Activated CD4-positive, alpha-beta T cell treated with anti-CD3 and anti-CD28 coated beads for 48 hours (primary cell): ENCODE data around the gene PALD1.

Experiments
- DNase-seq: peaks from one replicate; pipeline ENCODE4 v3.0.0-alpha.2; 2020

Gene PALD1

DNA sequence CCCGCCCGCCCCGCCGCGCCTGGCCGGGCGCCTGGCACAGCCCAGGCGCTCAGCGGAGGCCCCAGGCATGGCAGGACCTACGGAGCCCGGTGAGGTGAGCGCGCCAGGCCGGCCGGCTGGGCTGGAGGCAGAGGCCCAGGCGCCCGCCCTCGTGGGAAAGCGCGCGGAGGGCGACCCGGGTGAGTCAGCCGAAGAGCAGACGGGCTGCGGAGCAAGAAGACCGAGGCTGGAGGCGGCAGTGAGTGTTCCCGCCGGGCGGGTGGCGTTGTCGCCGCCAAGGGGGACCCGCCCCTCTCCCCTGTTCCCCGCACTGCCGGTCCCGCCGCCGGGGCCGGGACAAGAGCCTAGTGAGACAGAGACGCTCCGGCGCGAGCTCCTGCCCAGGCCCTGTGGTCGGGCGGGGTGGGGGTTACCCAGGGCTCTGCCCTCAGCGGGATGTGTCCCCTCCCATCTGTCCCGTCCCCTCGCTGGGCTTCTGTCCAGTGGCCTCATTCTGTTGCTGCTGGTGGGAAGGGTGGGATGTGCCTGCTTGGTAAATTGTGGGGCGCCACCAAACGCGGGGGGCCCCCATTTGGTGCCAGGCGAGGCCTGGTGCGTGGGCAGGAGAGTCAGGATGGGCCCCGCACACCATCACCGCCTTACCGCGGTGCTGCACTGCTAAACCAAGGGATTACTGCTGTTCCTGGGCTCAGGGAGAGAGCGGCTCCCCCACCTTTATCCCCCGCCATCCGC is 20.1 kb upstream of the PALD1 start:
- DNase-seq, result peak; percentile 73

DNA sequence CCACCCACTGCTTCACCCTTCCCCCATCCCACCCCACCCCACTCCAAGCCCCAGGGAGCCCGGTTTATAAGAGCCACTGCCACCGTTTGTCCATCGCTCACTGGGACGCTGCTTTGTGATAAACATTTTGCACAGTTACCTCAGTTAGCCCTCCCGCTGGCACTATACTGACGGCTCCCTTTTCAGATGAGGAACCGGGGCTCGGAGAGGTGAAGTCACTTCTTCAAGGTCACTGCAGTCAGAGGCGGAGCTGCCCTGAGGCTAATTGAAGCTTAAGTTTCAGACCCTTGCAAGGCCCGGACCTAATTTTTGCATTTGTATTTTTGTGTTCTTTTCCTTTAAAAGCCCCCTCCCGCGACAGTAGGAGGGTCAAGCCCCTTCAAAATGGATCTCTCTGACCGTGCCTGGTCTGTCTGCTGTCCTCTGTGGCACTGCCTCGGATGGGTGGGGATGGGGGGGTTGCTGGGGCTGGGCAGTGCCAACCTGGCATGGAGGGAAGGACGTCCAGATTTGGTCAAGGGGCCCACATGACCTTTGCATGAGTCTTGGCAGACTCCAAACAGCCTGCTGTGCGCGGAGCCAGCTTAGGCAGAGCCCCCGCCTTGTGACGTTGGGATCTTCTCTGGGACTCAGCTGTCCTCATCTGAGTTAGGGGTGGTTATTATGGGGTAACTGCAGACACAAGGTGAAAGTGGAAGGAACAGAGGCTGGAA is 19.4 kb upstream of the PALD1 start:
- no peak for DNase-seq

DNA sequence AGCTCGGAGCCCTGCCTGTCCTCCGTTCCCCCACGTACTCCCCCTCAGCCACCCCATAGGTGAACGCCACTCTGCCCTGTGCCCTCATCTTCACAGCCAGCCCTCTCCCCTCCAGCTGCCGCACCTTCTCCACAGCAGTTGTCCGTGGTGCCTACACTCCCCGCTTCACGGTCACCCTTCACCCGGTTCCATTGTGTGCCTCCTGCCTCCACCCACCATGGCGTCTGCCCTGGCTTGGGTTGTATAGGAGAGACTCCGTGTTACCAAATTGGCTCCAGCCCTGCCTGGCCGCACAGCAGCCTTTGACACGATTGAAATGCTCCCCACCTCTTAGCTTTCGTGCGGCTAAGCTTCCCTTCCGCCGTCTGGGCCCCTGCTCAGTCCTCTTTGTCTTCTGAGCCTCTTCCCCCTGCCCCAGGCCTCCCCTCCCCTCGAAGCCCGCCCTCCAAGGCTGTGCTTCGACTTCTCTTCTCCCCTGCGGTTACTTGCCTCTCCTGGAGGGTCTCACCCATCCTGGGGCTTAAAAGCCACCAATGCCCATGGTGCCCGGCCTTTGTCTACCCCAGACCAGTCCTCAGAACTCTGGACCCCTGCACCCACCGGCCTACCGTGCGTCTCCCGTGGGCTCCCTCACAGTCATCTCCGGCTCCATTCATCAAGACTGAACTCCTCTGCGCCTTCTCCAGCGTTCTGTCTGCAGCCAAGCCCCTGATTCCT is 18.6 kb upstream of the PALD1 start:
- no peak for DNase-seq

DNA sequence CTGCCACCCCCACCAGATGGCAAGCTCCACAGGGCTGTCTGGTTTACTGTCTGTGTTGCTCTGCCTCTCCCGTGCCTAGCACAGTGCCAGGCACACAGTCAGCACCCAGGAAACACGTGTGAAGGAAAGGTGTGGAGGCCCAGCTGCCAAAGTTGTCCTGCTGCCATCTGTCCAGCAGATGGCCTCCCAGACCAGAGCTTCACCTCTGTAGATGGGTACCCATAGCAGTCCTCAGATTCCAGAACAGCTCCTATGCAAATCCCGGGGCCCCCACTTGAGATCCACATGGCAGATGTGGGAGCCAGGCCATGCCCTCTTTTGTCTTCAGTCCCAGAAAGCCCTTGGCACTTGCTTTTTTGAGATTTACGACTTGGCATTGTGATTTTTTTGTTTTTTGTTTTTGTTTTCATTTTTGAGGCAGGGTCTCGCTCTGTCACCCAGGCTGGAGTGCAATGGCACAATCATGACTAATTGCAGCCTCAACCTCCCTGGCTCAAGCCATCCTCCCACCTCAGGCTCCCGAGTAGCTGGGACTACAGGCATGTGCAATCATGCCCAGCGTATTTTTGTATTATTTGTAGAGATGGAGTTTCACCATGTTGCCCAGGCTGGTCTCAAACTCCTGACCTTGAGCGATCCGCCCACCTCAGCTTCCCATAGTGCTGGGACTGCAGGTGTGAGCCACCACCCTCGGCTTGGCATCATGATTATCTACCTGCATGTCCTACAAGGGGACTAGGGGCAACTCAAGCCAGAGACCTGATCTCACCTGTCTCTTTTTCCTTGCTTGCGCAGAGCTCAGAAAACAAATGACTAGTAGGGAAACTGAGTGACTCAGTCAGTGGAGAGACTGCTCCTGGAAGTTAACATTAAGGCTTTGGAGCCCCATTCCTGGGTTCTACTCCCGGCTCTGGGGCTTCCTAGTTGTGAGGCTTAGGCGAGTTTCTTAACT is 16.9 kb upstream of the PALD1 start:
- DNase-seq, result peak; percentile 61

DNA sequence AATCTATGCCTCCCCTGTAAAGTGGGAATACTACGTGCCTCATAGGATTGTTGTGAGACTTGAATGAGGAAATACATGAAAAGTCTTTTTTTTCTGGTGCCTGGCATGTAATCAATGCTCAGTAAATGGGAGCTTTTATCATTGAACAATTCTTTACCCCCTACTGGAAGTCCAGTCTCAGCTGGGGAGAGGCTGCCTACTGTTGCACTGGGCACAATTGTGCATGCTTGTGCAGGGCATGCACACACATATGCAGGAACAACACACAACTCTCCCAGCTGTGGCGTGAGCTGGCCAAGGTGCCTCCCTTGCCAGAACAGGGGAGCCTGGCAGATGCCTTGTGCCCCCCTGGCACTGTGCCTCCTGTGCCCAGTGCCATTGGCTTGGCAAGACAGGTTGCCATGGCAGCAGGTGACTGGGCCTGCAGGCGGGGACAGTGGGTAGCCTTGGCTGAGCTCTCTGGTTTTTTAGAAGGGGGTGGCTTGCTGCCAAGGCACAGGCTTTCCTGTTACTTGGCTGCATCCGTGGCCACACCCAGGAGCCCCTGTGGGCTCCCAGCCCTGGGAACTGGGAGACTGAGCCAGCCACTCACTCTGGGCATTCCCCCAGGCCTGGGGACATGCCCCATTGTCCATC is 16.1 kb upstream of the PALD1 start:
- DNase-seq, result no peak

DNA sequence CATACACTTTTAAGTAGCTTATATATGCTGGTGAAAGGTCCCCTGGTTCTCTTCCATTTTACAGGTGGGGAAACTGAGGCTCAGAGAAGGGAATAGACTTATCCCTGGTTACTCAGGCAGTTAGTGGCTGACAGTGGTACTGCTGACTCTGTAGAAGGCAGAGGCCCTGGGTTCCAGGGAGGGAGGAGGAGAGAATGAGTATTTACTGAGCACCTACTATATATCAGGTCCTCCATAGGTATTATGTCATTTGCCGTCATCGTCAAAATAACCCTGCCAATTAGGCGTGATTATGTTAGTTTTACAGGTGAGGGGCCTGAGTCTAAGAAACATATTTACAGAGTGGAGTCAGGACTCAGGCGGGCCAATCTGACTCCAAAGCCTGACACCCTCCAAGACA is 13.3 kb upstream of the PALD1 start:
- DNase-seq, result no peak

DNA sequence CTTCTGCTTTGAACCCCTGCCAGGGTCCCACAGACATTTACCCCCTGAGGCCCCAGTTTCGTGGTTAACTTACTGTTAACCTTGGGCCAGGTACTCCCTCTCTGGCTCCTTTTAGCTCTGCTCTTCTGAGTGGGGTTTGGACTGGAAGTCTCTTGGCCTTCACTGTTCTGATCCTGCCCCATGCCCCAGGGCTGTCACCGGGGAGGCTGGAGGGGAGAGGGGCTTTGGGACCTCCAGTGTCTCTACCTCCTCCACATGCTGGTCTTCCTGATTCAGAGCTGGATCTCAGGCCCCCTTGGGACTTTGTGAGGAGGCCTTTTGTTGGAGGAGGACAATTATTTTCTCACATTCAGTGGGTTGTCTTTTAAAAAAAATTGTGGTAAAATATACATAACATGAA is 12.7 kb upstream of the PALD1 start:
- DNase-seq, result no peak

DNA sequence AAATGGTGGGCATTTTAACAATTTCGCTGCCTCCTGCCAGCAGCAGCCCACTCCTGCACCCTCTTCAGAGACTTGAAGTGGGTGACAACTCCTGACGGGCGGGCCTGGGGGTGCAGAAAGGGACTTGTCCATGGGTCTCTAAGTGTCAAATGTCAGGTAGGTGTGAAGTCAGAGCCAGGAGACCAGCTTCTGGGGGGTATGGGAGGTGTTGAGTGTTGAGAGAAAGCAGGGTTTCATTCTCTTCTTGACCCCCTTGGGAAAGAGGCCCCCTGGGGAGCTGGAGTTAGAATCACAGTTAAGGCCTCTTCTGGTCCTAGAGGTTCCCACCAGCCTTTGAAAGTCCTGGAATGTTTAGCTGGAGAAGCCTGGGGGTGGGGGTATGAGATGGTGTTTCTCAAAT is 11.6 kb upstream of the PALD1 start:
- no peak for DNase-seq

DNA sequence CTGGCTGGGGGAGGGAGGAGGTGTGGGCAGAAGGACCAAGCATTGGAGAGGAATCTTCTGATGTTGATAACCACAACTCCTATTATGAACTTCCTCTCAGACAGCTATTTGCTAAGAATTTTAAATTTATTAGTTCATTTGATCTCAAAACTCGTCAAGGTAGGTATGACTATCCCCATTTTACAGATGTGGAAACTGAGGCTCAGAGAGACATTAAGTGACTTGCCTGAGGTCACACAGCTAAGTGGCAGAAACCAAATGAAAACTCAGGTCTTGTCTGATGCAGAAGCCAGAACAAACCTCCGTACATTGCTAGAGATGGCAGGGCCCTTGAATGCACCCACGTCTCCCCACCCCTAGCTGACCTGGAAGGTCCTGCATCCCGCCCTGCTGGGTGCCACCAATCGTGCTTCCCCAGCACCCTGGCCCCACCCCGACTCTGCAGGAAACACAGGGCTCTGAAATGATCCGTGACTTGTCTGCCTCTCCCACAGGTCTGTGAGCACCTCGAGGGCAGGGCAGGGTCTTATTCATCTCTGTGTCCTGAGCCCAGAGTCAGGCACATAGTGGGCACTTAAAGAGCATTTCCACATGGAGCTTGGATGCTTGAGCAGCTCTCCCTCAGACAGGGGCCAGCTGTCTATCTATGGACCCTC is 5.6 kb upstream of the PALD1 start:
- DNase-seq, result no peak

DNA sequence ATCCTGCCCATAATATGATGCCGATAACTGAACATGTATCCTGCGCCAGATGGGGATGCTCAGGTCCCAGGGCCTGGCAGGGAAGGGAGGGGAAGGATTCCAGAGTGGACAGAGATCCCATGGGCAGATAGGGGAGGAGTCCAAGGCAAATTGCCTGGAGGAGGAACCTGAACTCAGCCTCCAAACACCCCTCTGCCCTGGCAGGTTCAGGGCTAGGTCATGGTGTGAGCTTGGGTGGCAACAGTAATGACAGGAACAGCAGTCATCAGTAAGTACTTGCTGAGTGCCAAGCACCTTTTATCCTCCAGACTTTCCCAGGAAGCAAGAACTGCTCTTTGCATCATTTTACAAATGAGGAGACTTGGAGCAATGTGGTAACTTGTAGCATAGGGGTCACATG is 3.8 kb upstream of the PALD1 start:
- no peak for DNase-seq

DNA sequence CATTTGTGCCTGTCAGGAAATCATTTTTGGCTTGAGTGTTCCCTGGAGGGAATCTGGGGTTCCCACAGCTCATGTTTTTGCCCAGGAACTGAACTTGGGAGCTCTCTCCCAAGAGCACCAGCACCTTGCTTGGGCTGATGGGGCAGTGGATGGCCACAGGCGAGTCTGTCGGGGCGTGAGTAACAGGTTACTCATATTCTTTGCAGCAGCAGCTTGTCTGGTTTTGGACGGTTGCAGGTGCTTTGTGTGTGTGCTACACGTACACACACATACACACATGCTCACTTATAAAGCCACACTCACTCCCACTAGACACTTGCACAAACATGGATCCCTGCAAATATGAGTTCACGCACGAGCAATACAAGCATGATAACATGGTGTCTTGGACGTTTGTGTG is 2.9 kb upstream of the PALD1 start:
- DNase-seq, result peak; percentile 39

DNA sequence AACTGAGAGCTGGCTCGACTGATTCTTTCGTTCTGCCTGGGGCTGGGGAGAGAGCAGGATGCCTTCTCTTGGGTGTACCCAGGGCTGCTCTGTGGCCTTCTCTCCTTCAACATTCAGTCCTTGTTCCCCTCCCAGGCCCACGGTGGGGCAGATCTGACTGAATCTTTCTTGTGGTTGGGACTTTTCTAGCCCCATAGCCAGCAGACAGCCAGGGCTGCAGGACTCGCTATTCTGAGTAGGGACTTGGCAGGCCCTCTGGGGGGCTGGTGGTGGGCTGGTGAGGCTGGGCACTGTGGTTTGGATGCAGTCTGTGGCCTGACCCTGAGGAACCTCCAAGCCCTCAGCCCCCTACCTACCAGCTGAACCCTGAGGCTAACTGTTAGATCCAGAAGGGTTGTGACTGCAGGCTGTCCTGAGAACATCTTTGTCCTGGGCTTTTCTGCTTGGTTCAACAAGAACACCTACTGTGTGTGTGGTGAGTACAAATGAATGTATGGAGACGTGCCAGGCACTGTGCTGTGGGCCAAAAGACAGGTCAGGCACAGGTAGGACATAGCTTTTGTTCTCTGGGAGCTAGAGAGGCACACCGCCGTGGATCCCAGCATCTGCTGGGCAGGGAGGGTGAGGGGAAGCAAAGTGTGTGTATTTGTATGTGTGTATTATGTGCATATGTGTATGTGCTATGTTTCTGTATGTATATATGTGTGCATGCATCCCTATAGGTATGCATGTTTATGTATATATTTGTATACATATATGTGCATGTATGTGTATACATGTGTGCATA is 2.1 kb upstream of the PALD1 start:
- DNase-seq, result peak; percentile 24

DNA sequence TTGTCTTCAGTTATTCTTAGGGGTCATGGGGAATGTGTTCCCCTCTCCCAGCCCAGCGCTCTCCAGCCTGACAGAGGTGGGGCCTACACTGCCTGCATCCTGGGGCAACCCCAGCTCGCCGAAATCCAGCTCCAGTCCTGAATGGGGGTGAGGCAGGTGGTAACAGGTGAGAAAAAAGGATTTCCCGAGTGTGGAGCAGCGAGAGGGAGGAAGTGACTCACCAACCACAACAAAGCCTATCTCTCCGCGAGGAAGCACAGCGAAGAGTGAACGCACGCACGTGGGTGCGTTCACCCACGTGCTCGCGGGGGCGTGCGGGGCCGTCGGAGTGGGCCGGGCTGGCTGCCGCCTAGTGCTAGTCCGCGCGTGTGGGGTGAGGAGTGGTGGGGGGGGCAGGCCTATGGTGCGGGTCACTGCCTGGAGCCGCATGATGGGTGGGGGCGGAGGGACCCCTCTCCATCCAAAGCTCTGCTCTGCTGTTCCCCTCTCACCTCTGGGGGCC is 855 bp upstream of the PALD1 start:
- peak; percentile 81 for DNase-seq

DNA sequence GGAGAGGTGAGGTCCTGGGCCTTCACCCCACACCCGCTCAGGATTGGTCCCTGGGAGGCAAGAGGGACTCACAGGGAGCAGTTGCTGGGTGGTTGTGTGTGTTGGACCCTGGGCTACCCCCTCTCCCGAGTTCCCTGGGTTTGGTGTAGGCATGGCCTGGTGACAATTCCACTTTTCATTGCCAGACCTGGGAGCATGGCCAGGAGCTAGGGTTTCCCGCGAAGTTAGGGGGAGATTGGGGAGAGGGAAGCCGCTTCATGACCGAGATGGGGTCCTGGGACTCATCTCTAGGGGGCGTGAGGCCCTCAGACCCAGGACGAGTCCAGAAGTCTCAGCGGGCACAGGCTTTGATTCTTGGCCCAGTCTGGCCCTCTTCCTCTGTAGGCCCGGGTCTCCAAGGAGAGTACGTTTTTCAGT is 606 bp downstream of the PALD1 start:
- DNase-seq, result no peak

DNA sequence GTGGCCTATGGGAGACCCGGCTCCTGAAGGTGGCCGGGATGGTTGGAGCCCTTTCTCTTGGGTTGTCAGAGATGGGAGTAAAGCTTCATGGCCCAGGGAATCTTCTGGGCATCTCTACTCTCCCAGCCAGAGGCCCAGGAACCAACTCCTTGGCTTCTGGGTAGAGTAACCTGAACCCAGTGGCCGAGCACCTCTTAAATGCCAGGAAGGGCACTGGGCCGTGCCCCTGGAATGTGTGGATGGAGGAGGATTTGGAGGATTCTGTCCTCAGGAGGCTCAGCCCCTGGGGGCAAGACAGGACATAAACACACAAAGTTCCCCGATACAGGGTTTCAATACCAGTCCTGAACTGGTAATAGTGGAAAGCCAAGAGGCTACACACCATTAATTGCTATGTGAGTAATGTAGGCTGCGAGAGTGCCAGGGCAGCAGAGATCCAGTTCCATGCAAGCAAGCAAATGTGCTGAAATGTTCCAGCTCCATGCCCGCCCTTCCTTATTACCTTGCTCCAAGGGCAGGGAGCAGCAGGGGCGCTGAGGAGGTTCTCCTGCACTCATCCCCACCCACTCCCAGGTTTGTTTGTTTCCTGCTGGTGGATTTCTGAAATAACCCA is 1.2 kb downstream of the PALD1 start:
- no peak for DNase-seq

DNA sequence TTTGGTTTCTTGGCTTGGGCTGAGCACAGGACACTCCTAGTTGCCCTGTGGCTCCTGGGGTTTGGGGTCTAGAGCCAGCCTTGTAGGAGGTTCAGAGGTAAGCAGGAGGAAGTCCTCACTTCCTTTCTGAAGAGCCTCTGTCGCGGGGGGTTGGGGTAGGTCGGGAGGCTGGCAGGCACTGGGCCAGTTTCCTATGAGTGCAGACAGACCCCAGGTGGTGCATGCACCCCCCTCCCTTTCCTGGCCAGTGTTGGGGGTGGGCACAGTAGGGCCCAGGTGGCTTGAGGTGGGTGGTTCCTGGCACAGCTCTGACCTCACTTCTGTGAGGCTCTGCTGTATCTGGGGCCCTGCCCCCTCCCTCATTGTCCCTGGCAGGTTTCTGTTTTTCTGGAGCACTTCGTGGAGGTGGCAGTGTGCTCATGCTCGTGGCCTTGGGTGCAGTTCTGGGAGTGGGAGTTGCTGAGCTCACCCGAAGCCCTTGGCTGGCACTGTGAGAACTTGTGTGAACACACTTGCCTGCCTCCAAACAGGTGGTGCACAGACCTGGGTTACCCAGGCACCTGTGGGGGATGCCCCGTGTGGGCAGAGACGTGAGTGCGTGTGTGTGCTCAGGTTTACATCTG is 1.8 kb downstream of the PALD1 start:
- peak; percentile 34 for DNase-seq

DNA sequence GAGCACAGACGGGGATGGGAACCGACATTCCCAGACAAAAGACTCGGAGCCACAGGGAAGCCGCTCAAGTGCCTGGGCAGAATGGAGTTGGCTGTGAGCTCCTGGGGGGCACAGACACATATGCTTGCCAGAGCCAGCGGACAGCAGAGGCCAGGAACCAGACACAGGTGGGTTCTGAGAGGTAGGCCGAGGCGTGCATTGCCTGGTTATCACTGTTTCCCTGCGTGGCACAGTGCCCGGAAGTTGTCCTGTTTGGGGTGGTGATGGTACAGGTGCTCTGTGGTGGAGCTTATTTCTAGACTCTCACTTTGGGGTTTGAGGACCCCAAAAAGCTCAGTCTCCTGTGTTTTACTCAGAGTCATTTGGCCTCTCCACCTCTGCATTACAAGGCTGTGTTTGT is 2.5 kb downstream of the PALD1 start:
- no peak for DNase-seq

DNA sequence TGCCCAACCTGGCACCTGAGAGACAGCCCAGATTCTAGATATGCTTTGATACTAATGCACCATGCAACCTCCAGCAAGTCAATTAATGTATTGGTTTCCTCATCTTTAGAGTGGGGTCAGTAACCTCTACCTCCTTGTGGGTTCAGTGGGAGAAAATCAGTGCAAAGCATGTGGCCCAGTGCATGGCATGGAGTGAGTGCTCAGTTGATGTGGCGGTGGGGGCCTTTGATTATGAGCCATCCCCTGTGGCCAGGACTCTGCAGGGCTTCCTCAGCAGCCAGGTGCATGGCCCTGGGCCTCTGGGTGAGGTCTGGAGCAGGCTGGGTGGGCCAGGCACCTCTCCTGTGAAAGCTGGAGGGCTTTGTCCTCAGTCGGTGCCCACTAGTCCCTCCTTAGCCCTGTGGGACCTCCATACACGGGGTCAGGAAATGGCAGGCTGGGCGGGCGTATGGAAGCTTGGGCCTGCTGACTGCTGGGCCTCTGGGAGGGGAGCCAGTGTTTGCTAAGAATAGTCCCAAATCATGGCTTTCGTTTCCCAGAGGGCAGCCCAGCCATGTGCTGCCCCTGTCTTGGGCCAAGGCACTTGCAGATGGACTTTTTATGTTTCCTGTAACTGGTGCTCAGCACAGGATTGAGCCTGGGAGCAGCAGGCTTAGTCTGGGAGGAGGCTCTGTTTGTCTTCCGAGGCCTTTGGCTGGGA is 3.4 kb downstream of the PALD1 start:
- DNase-seq, result no peak
